Activated CD8-positive, alpha-beta memory T cell treated with anti-CD3 and anti-CD28 coated beads, Interleukin-2, amount 50 U/mL, for 24 hours (primary cell): ENCODE results near the gene RHOH.
"Not testable (repeated sequence)": the region's sequence is repeated elsewhere in the genome, so short reads cannot be mapped to it uniquely, and the experiment has no call there.

Experiments
- DNase-seq: peaks from one replicate; pipeline ENCODE4 v3.0.0-alpha.2; 2020; ENCODE audit errors: extremely low read depth

Gene RHOH

GRCh38 chr4:40196724-40197281 lies at the start of gene RHOH:
RHOH (plus strand) TSS chr4:40197031; CDS start chr4:40243387, 46,356 bp downstream.
- DNase-seq, result peak; percentile 62

GRCh38 chr4:40147490-40147889 lies 49.3 kb upstream of the RHOH start:
- DNase-seq, result not testable (repeated sequence)

- DNase-seq, result peak; percentile 47
Observed at GRCh38 chr4:40149960-40150385, 46.9 kb upstream of the RHOH start.

GRCh38 chr4:40150932-40151331 lies 45.9 kb upstream of the RHOH start:
- no peak for DNase-seq

GRCh38 chr4:40152637-40153036 lies 44.2 kb upstream of the RHOH start:
- DNase-seq, result no peak

- DNase-seq, result no peak
Observed at GRCh38 chr4:40157436-40157835, 39.4 kb upstream of the RHOH start.

- no peak for DNase-seq
Observed at GRCh38 chr4:40160258-40160657, 36.6 kb upstream of the RHOH start.

- no peak for DNase-seq
Observed at GRCh38 chr4:40164459-40164858, 32.4 kb upstream of the RHOH start.

GRCh38 chr4:40165916-40166315 lies 30.9 kb upstream of the RHOH start:
- no peak for DNase-seq

GRCh38 chr4:40168070-40168469 lies 28.8 kb upstream of the RHOH start:
- no peak for DNase-seq

GRCh38 chr4:40170588-40170987 lies 26.2 kb upstream of the RHOH start:
- DNase-seq, result no peak

GRCh38 chr4:40173470-40173875 lies 23.4 kb upstream of the RHOH start:
- no peak for DNase-seq

- DNase-seq, result no peak
Observed at GRCh38 chr4:40176602-40177001, 20.2 kb upstream of the RHOH start.

GRCh38 chr4:40177591-40177990 lies 19.2 kb upstream of the RHOH start:
- no peak for DNase-seq

- DNase-seq, result no peak
Observed at GRCh38 chr4:40178672-40179071, 18.2 kb upstream of the RHOH start.

- no peak for DNase-seq
Observed at GRCh38 chr4:40179360-40179759, 17.5 kb upstream of the RHOH start.

- DNase-seq, result no peak
Observed at GRCh38 chr4:40180356-40180755, 16.5 kb upstream of the RHOH start.

GRCh38 chr4:40182001-40182400 lies 14.8 kb upstream of the RHOH start:
- no peak for DNase-seq

GRCh38 chr4:40182954-40183353 lies 13.9 kb upstream of the RHOH start:
- DNase-seq, result no peak

GRCh38 chr4:40183615-40184411 lies 13.0 kb upstream of the RHOH start:
- no peak for DNase-seq

GRCh38 chr4:40185830-40186664 lies 10.8 kb upstream of the RHOH start:
- DNase-seq, result no peak

- no peak for DNase-seq
Observed at GRCh38 chr4:40186665-40187014, 10.2 kb upstream of the RHOH start.
